Measurements from ENCODE around the gene ADAMTSL3.

The ADAMTSL3 gene

GRCh38 chr15:83977992-83978391 lies 324.1 kb downstream of the ADAMTSL3 start:
- DNase-seq (ENCODE audit: extremely low spot score): no peak
- ChIA-PET POLR2A (no interaction called here), CTCF (no interaction called here)
- TF ChIP-seq SUZ12 (IDR thresholded peaks at IDR 0.05) (no peak), FOXM1 (IDR thresholded peaks at IDR 0.05; ENCODE audit: borderline replicate concordance) (no peak), L3MBTL2 (conservative IDR thresholded peaks at IDR 0.05) (no peak), LEF1 (IDR thresholded peaks at IDR 0.05; ENCODE audit: borderline replicate concordance) (no peak), FOXA1 (IDR thresholded peaks at IDR 0.05) (no peak), ZNF384 (IDR thresholded peaks at IDR 0.05) (no peak), PKNOX1 (IDR thresholded peaks at IDR 0.05) (no peak), CTBP1 (IDR thresholded peaks at IDR 0.05; ENCODE audit: borderline replicate concordance) (no peak), NFRKB (IDR thresholded peaks at IDR 0.05) (no peak), TARDBP (IDR thresholded peaks at IDR 0.05) (no peak), ELF4 (IDR thresholded peaks at IDR 0.05) (no peak), BHLHE40 (IDR thresholded peaks at IDR 0.05; ENCODE audit: borderline replicate concordance) (no peak), SP1 (IDR thresholded peaks at IDR 0.05) (no peak), FOXK2 (IDR thresholded peaks at IDR 0.05) (no peak), HDGF (IDR thresholded peaks at IDR 0.05; ENCODE audit: borderline replicate concordance) (no peak), ARNT (IDR thresholded peaks at IDR 0.05) (no peak)

- CTCF ChIA-PET: no interaction called here
- no peak for DNase-seq (ENCODE audit: extremely low spot score)
- TF ChIP-seq BHLHE40 (IDR thresholded peaks at IDR 0.05; ENCODE audit: borderline replicate concordance) (no peak), NFRKB (IDR thresholded peaks at IDR 0.05) (no peak), SP1 (IDR thresholded peaks at IDR 0.05) (no peak), L3MBTL2 (conservative IDR thresholded peaks at IDR 0.05) (no peak), FOXA1 (IDR thresholded peaks at IDR 0.05) (no peak), TARDBP (IDR thresholded peaks at IDR 0.05) (no peak), FOXK2 (IDR thresholded peaks at IDR 0.05) (no peak), ELF4 (IDR thresholded peaks at IDR 0.05) (no peak), PKNOX1 (IDR thresholded peaks at IDR 0.05) (no peak), FOXM1 (IDR thresholded peaks at IDR 0.05; ENCODE audit: borderline replicate concordance) (no peak), ARNT (IDR thresholded peaks at IDR 0.05) (no peak), ZNF384 (IDR thresholded peaks at IDR 0.05) (no peak), LEF1 (IDR thresholded peaks at IDR 0.05; ENCODE audit: borderline replicate concordance) (no peak), HDGF (IDR thresholded peaks at IDR 0.05; ENCODE audit: borderline replicate concordance) (no peak), SUZ12 (IDR thresholded peaks at IDR 0.05) (no peak), CTBP1 (IDR thresholded peaks at IDR 0.05; ENCODE audit: borderline replicate concordance) (no peak)
- POLR2A ChIA-PET: no interaction called here
Measured at GRCh38 chr15:83978588-83978987, 324.7 kb downstream of the ADAMTSL3 start.

- POLR2A ChIA-PET: no interaction called here
- no peak for DNase-seq (ENCODE audit: extremely low spot score)
- CTCF ChIA-PET: no interaction called here
- TF ChIP-seq FOXK2 (IDR thresholded peaks at IDR 0.05) (no peak), FOXA1 (IDR thresholded peaks at IDR 0.05) (no peak), FOXM1 (IDR thresholded peaks at IDR 0.05; ENCODE audit: borderline replicate concordance) (no peak)
Measured at GRCh38 chr15:83980637-83981036, 326.7 kb downstream of the ADAMTSL3 start.

- TF ChIP-seq CTBP1 (IDR thresholded peaks at IDR 0.05; ENCODE audit: borderline replicate concordance): no peak
- TF ChIP-seq SP1 (IDR thresholded peaks at IDR 0.05): no peak
- no peak for TF ChIP-seq LEF1 (IDR thresholded peaks at IDR 0.05; ENCODE audit: borderline replicate concordance)
- TF ChIP-seq L3MBTL2 (conservative IDR thresholded peaks at IDR 0.05): no peak
- TF ChIP-seq SUZ12 (IDR thresholded peaks at IDR 0.05): no peak
- TF ChIP-seq NFRKB (IDR thresholded peaks at IDR 0.05): no peak
- TF ChIP-seq FOXK2 (IDR thresholded peaks at IDR 0.05): no peak
- TF ChIP-seq BHLHE40 (IDR thresholded peaks at IDR 0.05; ENCODE audit: borderline replicate concordance): no peak
- no peak for TF ChIP-seq ELF4 (IDR thresholded peaks at IDR 0.05)
- no peak for TF ChIP-seq HDGF (IDR thresholded peaks at IDR 0.05; ENCODE audit: borderline replicate concordance)
- TF ChIP-seq ARNT (IDR thresholded peaks at IDR 0.05): no peak
- no peak for TF ChIP-seq FOXM1 (IDR thresholded peaks at IDR 0.05; ENCODE audit: borderline replicate concordance)
- no peak for TF ChIP-seq PKNOX1 (IDR thresholded peaks at IDR 0.05)
- no peak for TF ChIP-seq TARDBP (IDR thresholded peaks at IDR 0.05)
- TF ChIP-seq ZNF384 (IDR thresholded peaks at IDR 0.05): no peak
- TF ChIP-seq FOXA1 (IDR thresholded peaks at IDR 0.05): no peak
- ChIA-PET CTCF (no interaction called here), POLR2A (no interaction called here)
- DNase-seq (ENCODE audit: extremely low spot score): no peak
Measured at GRCh38 chr15:83982748-83983147, 328.8 kb downstream of the ADAMTSL3 start.

GRCh38 chr15:83983634-83984458 lies 329.9 kb downstream of the ADAMTSL3 start:
- POLR2A ChIA-PET: no interaction called here
- TF ChIP-seq LEF1 (IDR thresholded peaks at IDR 0.05; ENCODE audit: borderline replicate concordance): no peak
- TF ChIP-seq PKNOX1 (IDR thresholded peaks at IDR 0.05): no peak
- no peak for TF ChIP-seq FOXM1 (IDR thresholded peaks at IDR 0.05; ENCODE audit: borderline replicate concordance)
- no peak for TF ChIP-seq L3MBTL2 (conservative IDR thresholded peaks at IDR 0.05)
- CTCF ChIA-PET: no interaction called here
- no peak for DNase-seq (ENCODE audit: extremely low spot score)

Measured in HEK293T (cell line).